HEK293 (cell line): ENCODE measurements around the gene KCND2.

Experiments
- CTCF ChIA-PET: fragments of 350-600 bp; formaldehyde crosslinking; extraction: SDS; loops from one replicate; lab custom pipeline; 2021; ENCODE audit warnings: antibody characterized with exemption; lab: Yijun Ruan, JAX
- POLR2A ChIA-PET: fragments of 300-600 bp; formaldehyde crosslinking; extraction: SDS; loops from one replicate; lab custom pipeline; 2020; ENCODE audit warnings: antibody characterized with exemption, inconsistent platforms; lab: Yijun Ruan, JAX
- H3K27ac ChIP-seq: fragments of 200-500 bp; sonication (Bioruptor generic); 2 replicates; pipeline ENCODE4 v1.5.1; 2014; ENCODE audit warnings: low read depth, low read length, control low read depth, inconsistent platforms; ENCODE audit errors: extremely low read depth
- H3K36me3 ChIP-seq, 2 experiments: fragments of 200-500 bp in 1 of 2; sonication (Bioruptor generic) in 1 of 2; 1 replicate in 1 of 2; 2 replicates in 1 of 2; pipeline ENCODE4 v1.5.1; 2014 to 2017; ENCODE audit warnings: inconsistent platforms in 2 of 2, low read length in 2 of 2; ENCODE audit not compliant: control insufficient read depth in 2 of 2, insufficient read depth in 1 of 2
- H3K4me1 ChIP-seq: fragments of 200-500 bp; sonication (Bioruptor generic); 2 replicates; pipeline ENCODE4 v1.5.1; 2014; ENCODE audit warnings: mild to moderate bottlenecking, low read length, inconsistent platforms; ENCODE audit not compliant: control insufficient read depth, insufficient read depth
- H3K4me3 ChIP-seq: 2 replicates; pipeline ENCODE4 v1.5.1; 2011; ENCODE audit warnings: low read depth, mild to moderate bottlenecking, control low read depth, low read length, moderate library complexity
- H3K9me3 ChIP-seq: fragments of 200-500 bp; sonication (Bioruptor generic); 2 replicates; pipeline ENCODE4 v1.5.1; 2014; ENCODE audit warnings: low read depth, low read length, inconsistent platforms; ENCODE audit not compliant: control insufficient read depth, insufficient read depth
- EGR2 ChIP-seq: fragments of 450-650 bp; formaldehyde crosslinking; IDR thresholded peaks from 2 replicates; pipeline ENCODE4 v1.5.1; 2016; ENCODE audit warnings: low read depth, missing biosample characterization, missing genetic modification characterization
- KLF1 ChIP-seq: fragments of 450-650 bp; formaldehyde crosslinking; IDR thresholded peaks from 2 replicates; pipeline ENCODE4 v1.5.1; 2016; ENCODE audit warnings: missing biosample characterization, missing genetic modification characterization
- RBAK ChIP-seq: fragments of 450-650 bp; formaldehyde crosslinking; IDR thresholded peaks from 2 replicates; pipeline ENCODE4 v1.5.1; 2016; ENCODE audit warnings: missing biosample characterization, missing genetic modification characterization
- SP2 ChIP-seq: fragments of 450-650 bp; formaldehyde crosslinking; IDR thresholded peaks from 2 replicates; pipeline ENCODE4 v1.5.1; 2016; ENCODE audit warnings: missing biosample characterization, missing genetic modification characterization
- ZNF132 ChIP-seq: fragments of 450-650 bp; formaldehyde crosslinking; IDR thresholded peaks from 2 replicates; pipeline ENCODE4 v1.5.1; 2017; ENCODE audit warnings: missing biosample characterization, missing genetic modification characterization, borderline replicate concordance
- ZNF37A ChIP-seq: fragments of 450-650 bp; IDR thresholded peaks from 2 replicates; pipeline ENCODE4 v1.5.1; 2018; ENCODE audit warnings: missing biosample characterization, missing genetic modification characterization
- ZNF501 ChIP-seq: fragments of 450-650 bp; formaldehyde crosslinking; IDR thresholded peaks from 2 replicates; pipeline ENCODE4 v1.5.1; 2016; ENCODE audit warnings: missing biosample characterization, missing genetic modification characterization
- ZNF529 ChIP-seq: fragments of 450-650 bp; formaldehyde crosslinking; IDR thresholded peaks from 2 replicates; pipeline ENCODE4 v1.5.1; 2017; ENCODE audit warnings: missing genetic modification characterization, missing biosample characterization; ENCODE audit not compliant: insufficient replicate concordance
- ZNF600 ChIP-seq: fragments of 450-650 bp; formaldehyde crosslinking; IDR thresholded peaks from 2 replicates; pipeline ENCODE4 v1.5.1; 2016; ENCODE audit warnings: missing biosample characterization, missing genetic modification characterization
- ZNF610 ChIP-seq: fragments of 450-650 bp; formaldehyde crosslinking; IDR thresholded peaks from 2 replicates; pipeline ENCODE4 v1.5.1; 2016; ENCODE audit warnings: missing biosample characterization, missing genetic modification characterization, borderline replicate concordance
- ZNF670 ChIP-seq: fragments of 450-650 bp; formaldehyde crosslinking; IDR thresholded peaks from 2 replicates; pipeline ENCODE4 v1.5.1; 2016; ENCODE audit warnings: missing biosample characterization, missing genetic modification characterization, low read depth
- ZNF776 ChIP-seq: fragments of 450-650 bp; formaldehyde crosslinking; IDR thresholded peaks from 2 replicates; pipeline ENCODE4 v1.5.0; 2017; ENCODE audit warnings: missing biosample characterization, missing genetic modification characterization, borderline replicate concordance
- ZNF792 ChIP-seq: fragments of 450-650 bp; formaldehyde crosslinking; IDR thresholded peaks from 2 replicates; pipeline ENCODE4 v1.5.1; 2016; ENCODE audit warnings: missing biosample characterization, missing genetic modification characterization
- ZNF843 ChIP-seq: fragments of 450-650 bp; formaldehyde crosslinking; IDR thresholded peaks from 2 replicates; pipeline ENCODE4 v1.5.1; 2016; ENCODE audit warnings: missing biosample characterization, missing genetic modification characterization
- ZSCAN18 ChIP-seq: fragments of 450-650 bp; formaldehyde crosslinking; IDR thresholded peaks from 2 replicates; pipeline ENCODE4 v1.5.1; 2016; ENCODE audit warnings: missing biosample characterization, missing genetic modification characterization
- TF ChIP-seq, protein P1 (sequence below): fragments of 450-650 bp; formaldehyde crosslinking; IDR thresholded peaks from 2 replicates; pipeline ENCODE4; 2016; ENCODE audit warnings: missing biosample characterization, missing genetic modification characterization
- TF ChIP-seq, protein P2 (sequence below): fragments of 450-650 bp; IDR thresholded peaks from 2 replicates; pipeline ENCODE4 v1.5.1; 2018; ENCODE audit warnings: missing biosample characterization, missing genetic modification characterization

KCND2 gene

GRCh38 chr7:120431016-120431415 is 158.0 kb downstream of the KCND2 start:
- no peak for TF ChIP-seq EGR2 (tag by site-specific recombination)
- TF ChIP-seq, all 188 proteins: peak for 0
- Histone ChIP-seq H3K9me3 (no peaks in the 10 kb centered on the region), H3K27ac (no peak overlapping the region), H3K4me1 (no peaks in the 10 kb centered on the region), H3K36me3 (no peaks in the 10 kb centered on the region), H3K4me3 (no peak overlapping the region)
- POLR2A ChIA-PET, result no interaction called here
- CTCF ChIA-PET, result no interaction called here

DNA sequence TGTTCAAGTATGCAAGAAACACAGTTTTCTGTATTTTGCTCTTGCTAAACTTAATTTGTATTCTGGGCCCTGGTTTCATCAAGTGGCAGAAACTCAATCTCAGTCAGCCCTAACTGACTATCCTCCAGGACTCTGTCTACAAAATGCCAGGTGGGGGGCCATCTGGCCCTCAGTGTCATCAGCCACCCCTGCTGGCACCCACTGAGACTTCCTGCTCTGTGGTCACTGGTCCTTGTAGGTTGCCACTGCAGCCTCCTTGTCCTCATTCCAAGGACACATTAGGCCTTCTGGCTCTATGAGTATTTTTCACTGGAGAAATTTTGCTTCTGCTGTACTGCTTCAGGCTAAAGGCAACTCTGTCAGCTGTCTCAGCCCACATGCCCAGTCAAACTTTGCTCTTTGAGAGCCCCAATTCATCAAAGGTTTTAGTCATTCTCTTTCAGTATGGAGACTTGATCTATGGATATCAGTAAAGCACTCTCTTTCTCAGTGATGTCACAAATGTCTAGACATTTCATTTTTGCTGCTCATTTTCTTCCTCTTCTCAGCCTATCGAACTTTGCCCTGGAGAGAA is 163.6 kb downstream of the KCND2 start:
- CTCF ChIA-PET, result no interaction called here
- TF ChIP-seq RBAK (no peak), ZNF600 (no peak), SP2 (tag by site-specific recombination) (no peak), ZNF610 (tag by site-specific recombination) (no peak), ZNF37A (tag by site-specific recombination) (no peak), ZNF843 (no peak), ZNF501 (tag by site-specific recombination) (no peak), ZNF670 (tag by site-specific recombination) (no peak), ZSCAN18 (tag by site-specific recombination) (no peak), KLF1 (no peak), ZNF776 (tag by site-specific recombination) (no peak), ZNF792 (no peak), ZNF132 (tag by site-specific recombination) (no peak)
- TF ChIP-seq, protein P1, sequence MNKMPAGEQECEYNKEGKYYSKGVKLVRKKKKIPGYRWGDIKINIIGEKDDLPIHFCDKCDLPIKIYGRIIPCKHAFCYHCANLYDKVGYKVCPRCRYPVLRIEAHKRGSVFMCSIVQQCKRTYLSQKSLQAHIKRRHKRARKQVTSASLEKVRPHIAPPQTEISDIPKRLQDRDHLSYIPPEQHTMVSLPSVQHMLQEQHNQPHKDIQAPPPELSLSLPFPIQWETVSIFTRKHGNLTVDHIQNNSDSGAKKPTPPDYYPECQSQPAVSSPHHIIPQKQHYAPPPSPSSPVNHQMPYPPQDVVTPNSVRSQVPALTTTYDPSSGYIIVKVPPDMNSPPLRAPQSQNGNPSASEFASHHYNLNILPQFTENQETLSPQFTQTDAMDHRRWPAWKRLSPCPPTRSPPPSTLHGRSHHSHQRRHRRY (tag by site-specific recombination), result no peak
- TF ChIP-seq, all 188 proteins: peak for 0
- no peak overlapping the region for H3K27ac ChIP-seq
- H3K9me3 ChIP-seq, result no peaks in the 10 kb centered on the region
- POLR2A ChIA-PET, result no interaction called here
- no peak overlapping the region for H3K4me3 ChIP-seq
- no peaks in the 10 kb centered on the region for H3K4me1 ChIP-seq
- no peaks in the 10 kb centered on the region for H3K36me3 ChIP-seq

GRCh38 chr7:120441850-120442249 is 168.9 kb downstream of the KCND2 start:
- ChIA-PET CTCF (no interaction called here), POLR2A (no interaction called here)
- Histone ChIP-seq H3K27ac (no peak overlapping the region), H3K4me3 (no peak overlapping the region), H3K4me1 (no peaks in the 10 kb centered on the region), H3K36me3 (no peaks in the 10 kb centered on the region), H3K9me3 (no peaks in the 10 kb centered on the region)
- TF ChIP-seq ZNF529 (tag by site-specific recombination), result no peak
- TF ChIP-seq, protein P2, sequence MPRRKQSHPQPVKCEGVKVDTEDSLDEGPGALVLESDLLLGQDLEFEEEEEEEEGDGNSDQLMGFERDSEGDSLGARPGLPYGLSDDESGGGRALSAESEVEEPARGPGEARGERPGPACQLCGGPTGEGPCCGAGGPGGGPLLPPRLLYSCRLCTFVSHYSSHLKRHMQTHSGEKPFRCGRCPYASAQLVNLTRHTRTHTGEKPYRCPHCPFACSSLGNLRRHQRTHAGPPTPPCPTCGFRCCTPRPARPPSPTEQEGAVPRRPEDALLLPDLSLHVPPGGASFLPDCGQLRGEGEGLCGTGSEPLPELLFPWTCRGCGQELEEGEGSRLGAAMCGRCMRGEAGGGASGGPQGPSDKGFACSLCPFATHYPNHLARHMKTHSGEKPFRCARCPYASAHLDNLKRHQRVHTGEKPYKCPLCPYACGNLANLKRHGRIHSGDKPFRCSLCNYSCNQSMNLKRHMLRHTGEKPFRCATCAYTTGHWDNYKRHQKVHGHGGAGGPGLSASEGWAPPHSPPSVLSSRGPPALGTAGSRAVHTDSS (tag by site-specific recombination), result no peak
